KG1 (cell line): ENCODE measurements around the gene RAB3B.
"Not testable (repeated sequence)": the region's sequence is repeated elsewhere in the genome, so short reads cannot be mapped to it uniquely, and the experiment has no call there.

Source experiments
- DNase-seq: peaks from one replicate; lab custom pipeline; 2025; lab: John Stamatoyannopoulos, UW

Gene RAB3B

DNA sequence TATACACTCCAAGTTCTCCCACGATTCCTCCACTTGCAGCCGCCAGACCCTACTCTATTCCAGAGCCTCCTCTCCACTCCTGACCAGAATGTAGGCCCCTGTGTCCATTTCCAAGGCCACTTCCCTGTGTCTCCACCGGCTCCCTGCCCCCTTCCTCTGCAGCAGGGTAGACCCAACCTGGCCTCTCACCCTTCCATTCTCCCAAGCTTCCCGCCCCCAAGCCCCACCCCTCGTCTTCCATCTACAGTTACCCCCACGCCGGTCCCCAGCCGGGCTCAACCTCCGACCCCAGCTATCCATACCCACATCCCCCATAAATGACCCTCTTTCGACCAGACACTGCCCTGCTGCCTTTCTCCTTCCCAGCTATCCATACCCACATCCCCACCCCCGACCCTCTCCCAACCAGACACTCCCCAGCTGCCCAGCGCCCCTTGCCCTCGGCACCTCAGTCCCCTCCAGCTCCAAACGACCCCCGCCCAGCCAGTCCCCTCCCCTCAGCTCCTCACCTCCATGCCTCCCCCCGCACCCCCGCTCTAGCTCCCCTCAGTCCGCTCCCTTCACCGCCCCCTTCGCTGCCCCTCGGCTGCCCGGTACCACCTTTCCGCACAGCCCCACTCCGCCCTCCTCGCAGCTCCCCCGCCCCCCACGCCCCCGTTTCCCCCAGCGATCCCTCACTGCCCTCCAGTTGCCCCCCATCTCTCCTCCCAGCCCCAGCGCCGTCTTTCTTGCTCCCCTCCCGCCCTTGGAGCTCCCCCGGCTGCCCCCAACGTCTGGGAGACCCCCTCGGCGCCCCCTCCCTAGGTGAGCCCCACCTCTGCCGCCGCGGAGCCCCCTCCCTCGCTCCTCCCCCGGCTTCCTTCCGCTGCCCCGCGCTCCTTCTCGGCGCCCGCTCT lies 670 bp downstream of the RAB3B start:
- DNase-seq = no peak

- no peak for DNase-seq
Observed at GRCh38 chr1:51988254-51988653, 2.2 kb downstream of the RAB3B start.

DNA sequence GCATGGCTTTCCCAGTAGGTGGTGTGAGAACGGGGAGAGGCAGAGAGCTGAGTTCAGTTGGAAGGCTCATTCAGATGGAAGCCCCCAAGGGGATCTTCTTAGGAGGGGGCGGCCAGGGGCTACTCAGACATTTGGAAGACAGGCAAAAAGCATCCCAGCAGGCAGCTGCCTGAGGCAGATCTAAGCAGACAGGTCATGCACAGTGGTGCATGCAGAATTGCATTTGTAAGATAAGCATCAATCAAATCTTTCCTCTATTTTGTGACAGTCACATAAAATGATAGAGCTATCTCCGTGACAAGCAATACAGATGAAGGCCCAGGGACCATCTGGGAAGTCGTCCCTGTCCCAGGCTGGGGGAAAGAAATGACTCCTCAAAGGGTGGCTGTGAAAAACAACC lies 3.8 kb downstream of the RAB3B start:
- DNase-seq = no peak

DNA sequence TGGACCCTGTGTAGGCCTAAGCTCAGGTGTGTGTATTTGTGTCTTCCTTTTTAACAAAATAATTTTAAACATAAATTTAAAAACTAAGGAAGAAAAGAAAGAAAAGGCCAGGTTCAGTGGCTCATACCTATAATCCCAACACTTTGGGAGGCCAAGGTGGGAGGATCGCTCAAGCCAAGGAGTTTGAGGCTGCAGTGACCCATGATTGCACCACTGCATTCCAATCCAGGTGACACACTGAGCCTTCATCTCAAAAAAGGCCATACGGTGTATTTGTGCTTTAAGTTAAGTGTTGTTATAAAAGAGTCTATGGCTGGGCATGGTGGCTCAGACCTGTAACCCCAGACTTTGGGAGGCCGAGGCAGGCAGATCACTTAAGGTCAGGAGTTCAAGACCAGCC lies 8.3 kb downstream of the RAB3B start:
- no peak for DNase-seq

- DNase-seq = no peak
Observed at GRCh38 chr1:51981555-51981954, 8.9 kb downstream of the RAB3B start.

DNA sequence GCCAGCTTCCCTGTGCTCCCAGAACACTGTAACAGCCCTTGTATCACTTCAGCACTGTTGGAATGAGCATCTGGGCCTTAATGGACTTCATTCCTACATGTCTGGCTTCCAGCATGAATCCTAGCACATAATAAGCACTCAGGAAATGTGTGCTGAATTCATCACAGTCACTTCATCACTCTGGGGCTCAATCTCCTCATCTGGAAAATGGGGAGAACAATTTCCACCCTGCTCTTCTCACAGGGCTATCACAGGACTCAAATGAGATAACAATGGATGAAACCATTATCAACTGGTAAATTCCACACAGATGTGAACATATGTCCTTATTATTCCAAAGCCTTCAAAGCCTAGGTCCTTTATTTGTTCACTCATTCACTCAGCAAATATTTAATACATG lies 12.4 kb downstream of the RAB3B start:
- no peak for DNase-seq

DNA sequence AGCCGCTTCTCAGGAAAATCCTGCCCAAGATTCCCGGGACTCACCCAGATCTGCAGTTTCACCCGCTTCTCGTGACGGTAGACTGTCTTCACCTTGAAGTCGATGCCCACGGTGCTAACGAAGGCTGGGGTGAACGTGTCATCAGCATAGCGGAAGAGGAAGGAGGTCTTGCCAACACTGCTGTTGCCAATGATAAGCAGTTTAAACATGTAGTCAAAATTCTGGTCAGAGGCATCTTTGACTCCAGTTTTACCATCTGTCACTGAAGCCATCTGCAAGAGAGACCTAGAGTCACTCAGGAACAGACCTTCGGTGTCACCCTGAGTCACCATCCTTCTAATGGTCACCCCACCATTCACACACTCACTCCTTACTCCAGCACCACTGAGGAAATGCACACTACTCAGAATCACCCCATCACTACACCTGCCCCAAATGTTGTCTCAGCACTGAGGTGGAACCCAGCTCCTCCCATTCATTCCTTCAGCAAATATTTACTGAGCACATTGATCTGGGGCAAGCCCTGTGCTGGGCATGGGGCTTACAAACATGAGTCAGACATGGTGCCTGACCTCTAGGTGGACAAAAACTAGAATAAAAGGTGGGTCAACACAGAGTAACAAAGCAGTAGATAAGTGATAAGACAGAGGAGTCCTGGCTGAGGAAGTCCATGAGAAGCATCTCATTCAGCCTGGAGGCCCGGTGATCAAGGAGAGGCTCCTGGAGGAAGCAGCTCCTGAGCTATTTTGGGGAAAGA lies 13.5 kb downstream of the RAB3B start:
- no peak for DNase-seq

GRCh38 chr1:51973587-51974474 lies 16.7 kb downstream of the RAB3B start:
- DNase-seq = no peak

- DNase-seq = no peak
Observed at GRCh38 chr1:51969038-51969705, 21.3 kb downstream of the RAB3B start.

DNA sequence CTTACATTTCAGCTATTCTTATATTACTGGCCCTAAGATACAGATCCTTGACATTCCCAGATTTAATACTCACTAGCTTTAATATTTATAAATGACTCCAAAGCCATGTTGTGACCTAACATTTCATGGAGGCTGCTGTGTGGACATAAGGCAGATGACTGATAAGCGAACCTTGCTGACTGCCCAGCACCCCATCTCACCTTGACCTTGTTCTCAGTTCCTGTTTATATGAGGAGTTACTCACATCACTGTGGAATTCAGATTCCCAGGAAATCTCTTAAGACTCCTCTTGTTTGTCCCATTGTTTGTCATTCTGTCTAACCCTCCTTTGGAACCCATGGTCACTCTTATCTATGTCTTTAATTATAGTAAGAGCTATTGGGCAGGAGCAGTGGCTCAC lies 21.9 kb downstream of the RAB3B start:
- DNase-seq = no peak

DNA sequence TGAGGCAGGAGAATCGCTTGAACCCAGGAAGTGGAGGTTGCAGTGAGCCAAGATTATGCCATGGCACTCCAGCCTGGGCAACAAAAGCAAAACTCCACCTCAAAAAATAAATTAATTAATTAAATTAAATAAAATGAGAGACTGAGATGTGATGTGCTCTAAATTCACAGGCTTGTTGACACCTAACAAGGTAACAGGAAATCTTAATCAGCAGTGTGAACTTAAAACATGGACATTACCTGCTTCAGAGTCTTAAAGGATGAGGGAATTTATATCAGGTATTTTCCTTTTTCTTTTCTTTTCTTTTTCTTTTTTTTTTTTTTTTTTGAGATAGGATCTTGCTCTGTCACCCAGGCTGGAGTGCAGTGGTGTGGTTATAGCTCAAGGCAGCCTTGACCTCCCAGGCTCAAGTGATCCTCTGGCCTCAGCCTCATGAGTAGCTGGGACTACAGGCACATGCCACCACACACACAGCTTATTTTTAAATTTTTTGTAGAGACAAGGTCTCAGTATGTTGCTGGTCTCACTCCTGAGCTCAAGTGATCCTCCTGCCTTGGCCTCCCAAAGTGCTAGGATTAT lies 23.2 kb downstream of the RAB3B start:
- not testable (repeated sequence) for DNase-seq

- no peak for DNase-seq
Observed at GRCh38 chr1:51966559-51966958, 23.9 kb downstream of the RAB3B start.

GRCh38 chr1:51964309-51964696 lies 26.2 kb downstream of the RAB3B start:
- no peak for DNase-seq

DNA sequence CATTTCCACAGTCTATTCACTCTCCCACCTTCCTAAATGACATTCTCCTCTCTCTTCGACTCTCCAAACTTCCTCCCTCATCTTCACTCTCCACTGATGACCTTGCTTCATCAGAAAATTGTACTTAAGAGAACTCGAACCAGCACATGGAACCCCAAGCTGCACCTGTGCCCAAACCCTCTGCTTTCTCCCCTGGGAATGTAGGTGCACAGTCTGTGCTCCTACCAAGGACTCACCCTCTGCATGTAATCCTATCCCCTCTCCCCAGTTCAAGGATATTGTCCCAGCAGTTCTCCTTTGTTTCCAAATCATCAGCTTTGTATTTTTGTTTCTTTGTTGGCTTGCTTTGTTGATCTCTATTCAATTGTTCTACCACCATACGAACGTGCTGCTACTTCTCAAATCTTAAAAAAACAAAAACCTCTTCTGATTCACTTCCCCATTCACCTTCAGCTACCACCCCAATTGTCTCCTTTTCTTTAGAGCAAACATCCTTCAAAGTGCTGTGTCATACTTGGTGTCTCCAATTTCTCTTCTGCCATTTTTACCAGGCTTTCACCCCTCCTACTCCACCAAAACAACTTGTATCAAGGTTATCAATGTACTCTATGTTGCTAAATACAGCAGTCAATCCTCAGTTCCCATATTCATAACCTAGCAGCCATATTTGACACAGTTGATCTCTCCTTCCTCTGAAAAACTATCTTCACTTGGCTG lies 26.8 kb downstream of the RAB3B start:
- DNase-seq = no peak

DNA sequence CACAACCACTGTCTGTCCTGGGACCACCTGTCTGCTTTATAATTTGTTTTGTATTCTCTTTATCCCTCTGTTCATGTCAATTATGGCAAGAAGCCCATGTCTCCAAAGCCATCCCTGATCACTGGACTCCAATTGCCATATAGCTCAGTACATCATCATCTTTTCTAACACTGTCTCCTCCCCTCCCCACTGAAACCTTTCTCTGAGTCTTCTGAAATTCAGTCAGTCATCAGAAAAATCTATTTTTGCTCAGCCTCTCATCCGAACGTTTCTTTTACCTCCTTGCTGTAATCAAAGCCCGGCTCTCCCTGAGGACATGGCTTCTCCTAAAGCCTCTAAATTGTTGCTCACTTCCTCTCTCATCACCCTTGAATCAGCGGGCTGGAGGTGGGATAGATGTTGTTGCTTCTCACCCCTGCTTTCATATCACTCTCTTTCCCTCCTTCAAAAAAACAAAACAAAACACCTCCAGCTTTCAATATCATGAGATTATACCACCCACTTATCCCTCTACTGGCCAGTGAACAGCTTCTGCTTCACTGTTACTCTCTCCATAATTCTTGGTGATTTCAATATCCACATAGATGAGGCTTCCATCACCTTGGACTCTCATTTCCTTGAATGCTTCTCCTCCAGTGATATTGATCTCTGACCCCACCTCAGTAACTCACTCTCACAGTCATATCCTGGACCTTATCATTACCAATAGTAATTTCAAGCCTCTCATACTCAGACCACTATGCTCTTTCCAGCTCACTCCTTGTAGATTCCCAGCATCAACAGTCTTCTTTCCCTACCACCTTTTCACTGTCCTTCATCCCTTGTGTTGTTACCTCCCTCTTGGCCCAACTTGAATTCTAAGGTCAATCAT lies 27.8 kb downstream of the RAB3B start:
- no peak for DNase-seq

- no peak for DNase-seq
Observed at GRCh38 chr1:51961954-51962353, 28.5 kb downstream of the RAB3B start.

DNA sequence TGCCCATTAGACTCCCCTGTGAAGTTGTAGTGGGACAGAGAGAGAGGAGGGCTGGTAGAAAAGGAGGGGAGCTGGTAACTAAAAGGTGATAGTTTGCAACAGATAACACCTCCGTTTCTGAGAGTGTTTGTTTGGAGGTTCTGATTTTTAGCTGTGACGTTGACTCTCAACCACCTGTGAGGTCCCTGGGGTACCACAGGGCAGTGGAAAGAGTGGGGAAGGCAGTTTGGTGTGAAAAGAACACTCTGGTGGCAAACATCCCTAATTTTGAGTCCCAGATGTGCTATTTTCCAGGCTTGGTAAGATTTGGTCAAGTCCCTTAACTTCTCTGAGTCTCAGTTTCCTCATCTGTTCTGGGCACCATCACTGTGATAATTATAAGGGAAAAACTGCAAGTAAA lies 29.3 kb downstream of the RAB3B start:
- no peak for DNase-seq

DNA sequence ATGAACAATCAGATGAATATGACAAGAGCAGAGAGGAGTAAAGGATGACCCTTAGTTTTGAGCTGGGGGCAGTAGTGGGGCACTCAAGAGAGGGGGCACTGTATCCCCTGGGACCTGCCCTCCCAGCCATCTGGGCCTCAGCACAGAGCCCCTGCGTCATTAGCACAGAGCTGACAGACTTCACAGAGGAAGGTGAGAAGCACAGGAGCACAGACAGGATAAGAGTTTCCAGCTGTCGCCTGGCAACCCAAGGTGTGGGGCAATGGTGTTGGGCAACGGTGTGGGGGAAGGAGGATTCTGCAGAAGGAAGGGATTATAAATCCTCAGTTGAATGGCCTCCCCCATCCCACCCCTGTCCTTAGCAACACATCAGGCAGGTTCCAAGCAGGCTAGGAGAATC lies 30.2 kb downstream of the RAB3B start:
- DNase-seq = no peak

GRCh38 chr1:51958824-51959223 lies 31.7 kb downstream of the RAB3B start:
- DNase-seq = no peak

DNA sequence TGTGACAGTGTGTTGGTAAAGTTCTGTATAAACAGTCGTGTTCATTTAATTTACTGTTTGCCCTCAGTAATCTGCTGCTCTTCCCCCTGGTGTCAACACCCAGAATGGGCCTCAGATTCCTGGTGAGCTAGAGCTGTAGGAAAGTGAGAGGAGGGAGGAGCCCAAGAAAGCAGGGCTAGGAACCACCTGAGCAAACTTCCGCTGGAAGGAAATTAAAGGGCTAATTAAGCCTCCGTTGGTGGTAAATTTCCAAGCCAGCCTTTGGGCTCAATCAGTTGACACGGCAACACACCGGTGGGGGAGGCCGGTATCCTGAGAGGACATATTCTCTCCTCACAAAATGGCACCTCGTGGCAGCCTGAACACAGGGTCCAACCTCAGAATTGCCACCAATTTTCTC lies 32.9 kb downstream of the RAB3B start:
- no peak for DNase-seq
